Dedifferentiated amniotic fluid mesenchymal stem cell (primary cell): ENCODE measurements around the gene SAT2.

Experiments used
- DNase-seq: peaks from one replicate; pipeline ENCODE4 v3.0.0-alpha.2; 2016; ENCODE audit errors: extremely low spot score

SAT2 gene

DNA sequence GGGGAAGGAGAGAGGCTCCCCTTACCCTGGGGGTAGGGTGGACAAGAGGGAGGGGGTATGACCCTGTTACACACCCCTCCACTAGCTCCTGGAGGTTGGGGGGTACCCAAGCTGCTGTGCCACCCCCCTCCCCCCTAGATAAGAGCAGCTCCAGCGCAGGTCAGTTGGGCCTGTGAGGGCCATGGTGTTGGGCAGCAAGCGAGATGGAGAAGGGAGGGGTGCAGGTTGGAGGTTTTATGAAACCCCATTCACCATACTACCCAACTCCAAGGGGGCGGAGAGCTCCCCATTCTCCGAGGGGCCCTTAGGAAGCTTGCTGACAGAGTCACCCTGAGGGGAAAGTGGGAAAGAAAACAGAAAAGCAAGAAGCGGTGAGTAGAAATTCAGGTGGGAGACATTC lies 36.0 kb downstream of the SAT2 start:
- no peak for DNase-seq

- peak; percentile 57 for DNase-seq
Measured at GRCh38 chr17:7590743-7591142, 36.9 kb downstream of the SAT2 start.

DNA sequence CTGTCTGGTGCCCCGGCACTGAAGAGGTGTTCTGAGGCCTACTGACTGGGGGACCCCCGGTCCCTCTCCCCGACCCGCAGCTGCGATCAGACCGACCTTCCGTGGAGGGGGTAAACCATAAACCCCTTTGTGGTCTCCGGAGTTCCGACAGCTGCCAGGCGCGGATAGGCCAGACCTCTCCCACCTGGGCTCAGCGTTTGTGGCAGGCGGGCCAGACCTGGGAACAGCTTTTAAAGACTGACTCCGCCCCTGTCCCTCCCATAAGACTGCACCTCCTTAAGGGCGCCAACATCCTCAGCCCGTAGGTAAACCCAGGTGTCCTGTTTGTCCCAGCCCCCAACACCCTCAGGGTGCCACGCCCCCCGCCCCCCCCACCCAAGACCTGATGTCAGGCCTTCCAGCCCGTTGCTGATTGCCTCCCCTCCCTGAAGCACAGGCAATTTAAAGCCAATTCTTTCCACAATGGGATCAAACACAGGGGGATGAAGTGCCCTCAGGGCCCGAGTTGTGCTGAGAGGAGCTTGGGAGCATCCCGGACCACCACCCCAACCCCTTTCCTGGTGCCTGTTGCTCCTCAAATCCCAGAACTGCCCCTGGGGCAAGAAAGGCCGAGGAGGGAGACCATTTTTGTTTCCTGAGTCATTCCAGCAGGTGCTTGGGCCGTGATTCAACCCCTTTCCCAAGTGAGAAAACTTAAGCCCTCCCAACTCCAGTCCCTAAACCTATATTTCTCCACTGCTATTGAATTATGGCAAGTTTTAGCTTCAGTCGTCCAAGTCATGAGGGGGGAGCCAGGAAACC lies 37.5 kb downstream of the SAT2 start, which contains the start of gene SOX15:
Gene SOX15 (minus strand): TSS at position 204 of the 801 bp plus-strand sequence. CDS start 418 bp downstream, outside the sequence.
- peak; percentile 13 for DNase-seq

DNA sequence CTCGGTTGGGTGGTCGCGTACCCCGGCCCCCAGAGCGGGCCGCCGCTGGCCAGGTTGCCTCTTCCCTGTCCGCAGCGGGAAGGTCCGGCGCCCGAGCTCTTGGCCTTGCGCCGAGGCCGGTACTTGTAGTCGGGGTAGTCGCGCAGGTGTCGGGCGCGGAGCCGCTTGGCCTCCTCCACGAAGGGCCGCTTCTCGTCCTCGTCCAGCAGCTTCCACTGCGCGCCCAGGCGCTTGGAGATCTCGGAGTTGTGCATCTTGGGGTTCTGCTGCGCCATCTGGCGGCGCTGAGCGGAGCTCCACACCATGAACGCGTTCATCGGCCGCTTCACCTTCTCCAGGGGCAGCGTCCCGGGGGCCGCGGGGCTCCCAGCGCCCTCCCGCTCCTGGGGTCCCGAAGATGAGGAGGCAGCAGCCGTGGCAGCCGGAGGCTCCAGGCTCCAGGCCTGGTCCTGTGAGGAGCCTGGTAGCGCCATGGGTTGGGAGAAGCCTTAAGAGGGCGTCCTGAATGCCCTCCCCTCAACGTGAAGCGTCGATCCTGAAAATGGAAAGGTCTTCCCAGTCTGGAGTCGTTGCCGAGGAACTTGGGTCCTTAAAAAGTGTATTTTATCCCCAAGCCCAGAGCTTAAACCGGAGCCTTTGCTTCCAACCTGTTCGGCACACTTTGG lies 38.3 kb downstream of the SAT2 start:
- DNase-seq: peak; percentile 65

DNA sequence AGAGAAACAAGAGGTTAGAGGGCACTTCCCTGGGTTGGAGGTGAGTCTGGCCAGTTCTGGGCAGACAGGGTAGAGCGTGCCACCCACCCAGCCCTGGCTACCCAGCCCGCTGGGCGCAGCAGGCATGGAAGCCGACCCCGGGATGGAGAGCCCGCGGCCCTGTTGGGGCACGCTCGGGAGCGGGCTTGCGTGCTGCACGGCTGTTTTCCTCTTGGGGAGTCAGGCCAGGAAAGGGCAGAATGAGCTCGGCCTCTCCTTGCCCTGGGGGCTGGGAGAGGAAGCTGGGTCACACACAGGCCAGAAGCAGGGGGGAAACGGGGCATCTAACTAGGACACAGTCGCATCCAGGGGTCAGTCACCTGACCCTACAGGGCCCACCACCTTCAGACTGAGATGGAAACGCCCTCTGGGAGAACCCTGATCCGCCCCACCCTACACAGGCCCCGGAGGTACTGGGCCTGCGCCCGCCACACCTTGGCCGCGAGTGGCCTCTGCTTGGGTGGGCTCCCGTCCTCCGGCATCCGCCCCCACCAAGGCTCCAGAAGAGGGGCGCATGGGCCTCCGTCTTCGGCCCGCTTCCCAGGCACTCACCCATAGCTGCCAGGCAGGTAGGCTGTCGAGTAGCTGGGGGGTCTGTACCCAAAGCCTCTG lies 38.9 kb downstream of the SAT2 start:
- DNase-seq: no peak

DNA sequence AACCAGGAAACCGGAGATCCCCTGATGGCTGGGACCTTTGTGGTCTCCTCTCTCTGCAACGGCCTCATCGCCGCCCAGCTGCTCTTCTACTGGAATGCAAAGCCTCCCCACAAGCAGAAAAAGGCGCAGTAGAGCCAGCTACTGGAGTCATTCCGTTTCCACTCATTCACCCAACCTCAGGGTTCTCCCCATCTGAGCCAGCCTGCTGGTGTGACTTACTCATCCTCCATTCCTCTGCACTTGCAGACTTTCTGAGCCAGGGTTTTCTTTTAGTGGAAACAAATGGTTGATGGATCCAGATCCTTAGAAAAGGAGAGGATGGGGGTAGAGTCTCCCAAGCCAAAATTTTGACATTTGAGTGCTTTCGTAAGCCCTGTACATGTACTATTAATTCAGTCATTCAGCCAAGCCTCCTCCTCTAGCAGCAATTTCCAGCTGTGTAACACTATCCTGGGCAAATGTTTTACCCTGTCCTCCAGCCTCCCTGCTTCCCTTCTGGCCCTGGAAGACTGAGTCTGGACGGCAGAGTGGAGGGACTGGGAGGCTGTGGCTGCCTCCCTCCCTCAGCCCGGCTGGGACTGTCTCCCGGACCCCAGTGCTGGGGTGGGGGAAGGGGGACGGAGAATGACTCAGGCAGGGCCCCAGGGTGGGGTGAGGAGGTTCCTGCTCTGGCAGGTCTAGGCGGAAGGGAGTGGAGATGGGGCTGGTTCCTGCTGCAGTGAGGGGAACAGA lies 40.0 kb downstream of the SAT2 start:
- peak; percentile 79 for DNase-seq

DNA sequence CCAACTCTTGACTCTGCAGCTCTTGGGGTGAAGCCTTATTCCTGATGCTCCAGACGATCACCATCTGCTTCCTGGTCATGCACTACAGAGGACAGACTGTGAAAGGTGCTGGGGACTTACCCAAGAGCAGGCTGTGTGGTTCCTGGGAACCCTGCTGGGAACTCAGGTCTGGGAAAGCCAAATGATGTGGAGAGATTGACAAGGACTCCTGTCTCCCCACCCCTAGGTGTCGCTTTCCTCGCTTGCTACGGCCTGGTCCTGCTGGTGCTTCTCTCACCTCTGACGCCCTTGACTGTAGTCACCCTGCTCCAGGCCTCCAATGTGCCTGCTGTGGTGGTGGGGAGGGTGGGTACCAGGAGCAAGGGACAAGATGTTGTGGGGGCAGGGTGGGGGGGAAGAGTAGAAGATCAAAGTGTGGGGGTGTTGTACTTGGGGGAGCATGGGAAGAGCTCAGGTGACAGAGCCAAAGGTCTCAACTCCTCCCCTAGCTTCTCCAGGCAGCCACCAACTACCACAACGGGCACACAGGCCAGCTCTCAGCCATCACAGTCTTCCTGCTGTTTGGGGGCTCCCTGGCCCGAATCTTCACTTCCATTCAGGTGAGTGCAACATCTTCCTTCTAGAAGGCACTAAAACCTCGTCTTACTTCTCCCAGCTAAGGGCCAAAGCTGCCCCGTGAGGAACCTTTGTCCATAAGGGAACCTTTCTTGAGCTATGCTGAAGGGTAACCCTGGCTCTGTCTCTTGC lies 40.8 kb downstream of the SAT2 start:
- DNase-seq: no peak

DNA sequence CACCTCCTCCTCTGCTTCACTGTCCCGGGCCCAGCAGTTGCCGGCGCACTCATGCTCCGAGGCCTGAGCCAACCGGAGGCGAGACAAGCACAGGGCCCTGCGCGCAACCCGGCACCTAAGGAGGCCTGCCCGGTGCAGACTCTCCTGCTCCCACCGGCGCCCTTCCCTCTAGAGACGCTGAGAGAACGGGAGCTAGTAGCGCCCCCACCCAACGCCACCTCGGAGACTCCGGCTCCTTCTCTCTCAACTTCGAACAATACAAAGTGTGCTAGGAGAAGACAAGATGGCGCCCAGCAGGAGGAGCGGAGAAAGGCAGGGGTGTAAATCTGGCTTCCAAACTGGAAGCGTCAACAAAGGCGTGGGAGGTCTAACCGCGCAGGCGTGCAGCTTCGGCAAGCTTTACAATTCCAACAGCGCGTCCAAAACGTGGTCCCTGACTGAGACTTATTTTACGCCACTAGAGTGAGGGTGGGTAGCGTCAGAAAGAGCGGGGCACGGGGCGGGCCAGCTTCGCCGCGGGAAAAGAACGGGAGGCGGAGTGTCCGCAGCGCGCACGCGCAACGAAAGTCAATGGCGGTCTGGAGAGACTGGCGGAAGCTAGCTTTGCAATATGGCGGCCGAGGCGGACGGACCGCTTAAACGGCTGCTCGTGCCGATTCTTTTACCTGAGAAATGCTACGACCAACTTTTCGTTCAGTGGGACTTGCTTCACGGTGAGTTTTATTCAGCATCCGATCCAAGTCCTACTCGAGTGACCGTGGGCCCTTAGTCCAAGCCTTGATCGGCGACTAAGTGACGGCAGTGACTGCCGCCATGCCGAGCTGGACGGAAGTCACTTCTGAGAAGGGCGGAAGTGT lies 44.1 kb downstream of the SAT2 start, which contains the start of gene MPDU1:
Gene MPDU1 (plus strand): TSS at position 600 of the 857 bp plus-strand sequence. CDS start 11 bp downstream, at position 611.
- peak; percentile 96 for DNase-seq

DNA sequence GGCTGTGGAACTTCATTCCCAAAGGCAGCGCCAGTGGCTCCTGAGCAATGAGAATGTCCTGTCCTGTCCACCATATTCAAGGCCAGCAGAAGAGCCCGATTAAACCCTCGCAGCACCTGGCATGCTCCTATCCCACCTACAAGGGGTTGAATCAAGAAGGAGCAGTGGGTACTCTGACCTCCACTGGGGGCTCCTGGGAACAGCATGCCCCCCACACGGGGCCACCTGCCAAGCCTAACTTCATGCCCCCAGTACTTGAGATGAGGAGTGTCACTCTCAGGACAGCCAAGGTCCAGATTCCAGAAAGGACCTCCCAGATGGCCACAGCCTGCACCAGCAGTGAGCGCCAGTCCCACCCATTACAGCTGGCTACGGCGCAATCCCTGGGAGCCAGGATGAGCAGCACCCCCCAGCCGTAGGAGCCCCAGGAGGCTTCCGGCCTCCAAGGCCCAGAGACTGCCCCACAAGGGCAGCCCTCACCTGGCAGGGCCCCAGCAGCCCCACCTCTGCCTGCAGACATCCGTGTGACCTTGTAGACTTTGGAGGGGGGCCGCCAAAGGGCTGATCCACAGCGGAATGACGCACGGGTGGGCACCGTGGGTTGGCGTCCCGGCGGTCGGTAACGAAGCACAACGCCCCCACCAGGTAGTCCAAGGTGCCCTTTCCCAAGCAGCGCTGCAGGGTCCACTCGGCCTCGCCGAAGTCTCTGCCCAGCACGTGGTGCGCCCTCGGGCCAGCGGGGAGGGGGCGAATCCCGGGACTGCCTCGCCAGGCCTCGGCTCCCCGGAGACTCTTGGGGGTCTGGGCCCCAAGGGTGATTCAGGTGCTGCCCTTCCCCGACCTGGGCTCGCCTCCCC lies 45.0 kb downstream of the SAT2 start:
- DNase-seq: no peak

DNA sequence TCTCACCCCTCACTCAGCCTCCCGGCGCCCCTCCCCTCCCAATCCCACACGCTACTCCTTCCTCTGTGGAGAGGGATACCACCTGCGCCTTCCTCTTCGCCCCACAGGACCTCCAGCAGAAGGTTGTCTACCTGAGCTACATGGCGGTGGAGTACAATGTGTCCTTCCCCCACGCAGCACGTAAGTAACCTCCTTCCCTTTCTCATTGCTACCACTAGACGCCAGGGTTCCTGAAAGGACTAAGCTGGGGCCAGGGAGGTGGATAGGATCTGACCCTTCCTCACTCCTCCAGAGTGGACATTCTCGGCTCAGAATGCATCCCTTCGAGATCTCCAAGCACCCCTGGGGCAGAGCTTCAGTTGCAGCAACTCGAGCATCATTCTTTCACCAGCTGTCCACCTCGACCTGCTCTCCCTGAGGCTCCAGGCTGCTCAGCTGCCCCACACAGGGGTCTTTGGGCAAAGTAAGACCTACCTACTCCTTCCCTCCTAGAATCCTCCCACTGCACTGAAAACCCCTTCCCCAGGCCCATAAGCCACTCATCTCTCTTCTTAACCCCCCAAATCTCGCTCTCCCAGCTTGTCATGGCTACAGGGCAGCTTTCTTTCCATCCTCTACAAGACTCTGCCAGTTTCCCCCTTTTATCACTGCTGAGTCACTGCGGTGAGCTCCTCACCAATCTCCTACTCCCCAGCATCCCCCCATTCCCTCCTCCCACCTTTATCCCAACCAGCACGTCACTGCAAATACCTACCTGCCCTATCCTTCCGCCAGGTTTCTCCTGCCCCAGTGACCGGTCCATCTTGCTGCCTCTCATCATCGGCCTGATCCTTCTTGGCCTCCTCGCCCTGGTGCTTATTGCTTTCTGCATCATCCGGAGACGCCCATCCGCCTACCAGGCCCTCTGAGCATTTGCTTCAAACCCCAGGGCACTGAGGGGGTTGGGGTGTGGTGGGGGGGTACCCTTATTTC lies 46.7 kb downstream of the SAT2 start:
- no peak for DNase-seq

DNA sequence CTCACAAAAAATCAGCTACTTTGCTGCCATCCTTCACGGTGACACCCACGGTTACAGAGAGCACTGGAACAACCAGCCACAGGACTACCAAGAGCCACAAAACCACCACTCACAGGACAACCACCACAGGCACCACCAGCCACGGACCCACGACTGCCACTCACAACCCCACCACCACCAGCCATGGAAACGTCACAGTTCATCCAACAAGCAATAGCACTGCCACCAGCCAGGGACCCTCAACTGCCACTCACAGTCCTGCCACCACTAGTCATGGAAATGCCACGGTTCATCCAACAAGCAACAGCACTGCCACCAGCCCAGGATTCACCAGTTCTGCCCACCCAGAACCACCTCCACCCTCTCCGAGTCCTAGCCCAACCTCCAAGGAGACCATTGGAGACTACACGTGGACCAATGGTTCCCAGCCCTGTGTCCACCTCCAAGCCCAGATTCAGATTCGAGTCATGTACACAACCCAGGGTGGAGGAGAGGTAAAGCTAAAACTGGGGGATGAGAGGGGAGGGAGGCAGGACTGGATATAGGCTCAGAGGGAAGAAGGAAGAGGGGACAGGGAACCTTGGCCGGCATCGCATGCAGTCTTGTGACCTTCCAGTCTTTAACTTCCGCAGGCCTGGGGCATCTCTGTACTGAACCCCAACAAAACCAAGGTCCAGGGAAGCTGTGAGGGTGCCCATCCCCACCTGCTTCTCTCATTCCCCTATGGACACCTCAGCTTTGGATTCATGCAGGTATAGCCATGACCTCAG lies 47.6 kb downstream of the SAT2 start:
- no peak for DNase-seq

GRCh38 chr17:7579001-7579833 lies 48.4 kb downstream of the SAT2 start, which contains the start of gene CD68:
TSS of gene CD68 (plus strand) at chr17:7579638. CDS start at chr17:7579678, 40 bp downstream.
- DNase-seq: peak; percentile 40

- DNase-seq: no peak
Measured at GRCh38 chr17:7577327-7578199, 50.1 kb downstream of the SAT2 start.

GRCh38 chr17:7576432-7576937 lies 51.1 kb downstream of the SAT2 start:
- no peak for DNase-seq
